SK-N-SH treated with all-trans-retinoic acid at 6 μM for 48 hours (cell line): ENCODE data around the gene LDB2.
"Not testable (repeated sequence)": the region's sequence is repeated elsewhere in the genome, so short reads cannot be mapped to it uniquely, and the experiment has no call there.

Source experiments
- ATAC-seq: fragments of 200-7000 bp; cut with Tn5 transposase; 3 replicates; pipeline ENCODE4 v1.9.1; 2020; ENCODE audit warnings: mild to moderate bottlenecking, moderate library complexity
- ARNTL ChIP-seq: fragments of 450-650 bp; formaldehyde crosslinking; IDR thresholded peaks from 2 replicates; pipeline ENCODE4 v1.5.0; 2020; ENCODE audit warnings: low read depth, mild to moderate bottlenecking, moderate library complexity, borderline replicate concordance
- BACH2 ChIP-seq: fragments of 250-450 bp; sonication (Bioruptor Pico); IDR thresholded peaks from 2 replicates; pipeline ENCODE4 v1.9.0; 2021; ENCODE audit warnings: mild to moderate bottlenecking, borderline replicate concordance
- CSDC2 ChIP-seq: fragments of 250-450 bp; sonication (Bioruptor Pico); IDR thresholded peaks from 2 replicates; pipeline ENCODE4 v1.5.0; 2020; ENCODE audit warnings: mild to moderate bottlenecking, moderate library complexity
- CSRNP3 ChIP-seq: fragments of 250-450 bp; sonication (Bioruptor Pico); IDR thresholded peaks from 2 replicates; pipeline ENCODE4 v1.5.1; 2021; ENCODE audit warnings: mild to moderate bottlenecking, moderate library complexity
- ESRRG ChIP-seq: fragments of 250-450 bp; sonication (Bioruptor Pico); IDR thresholded peaks from 2 replicates; pipeline ENCODE4 v1.6.1; 2021; ENCODE audit warnings: mild to moderate bottlenecking
- OSR1 ChIP-seq: fragments of 250-450 bp; sonication (Bioruptor Pico); IDR thresholded peaks from 2 replicates; pipeline ENCODE4 v1.8.0; 2022; ENCODE audit warnings: moderate library complexity, mild to moderate bottlenecking, inconsistent platforms
- PATZ1 ChIP-seq: fragments of 250-450 bp; sonication (Bioruptor Pico); IDR thresholded peaks from 2 replicates; pipeline ENCODE4 v1.8.0; 2020; ENCODE audit warnings: mild to moderate bottlenecking, moderate library complexity, borderline replicate concordance
- PPARA ChIP-seq: fragments of 250-450 bp; sonication (Bioruptor Pico); IDR thresholded peaks from 2 replicates; pipeline ENCODE4 v1.5.0; 2020; ENCODE audit warnings: mild to moderate bottlenecking, borderline replicate concordance
- RARB ChIP-seq: fragments of 250-450 bp; sonication (Bioruptor Pico); IDR thresholded peaks from 2 replicates; pipeline ENCODE4 v1.8.0; 2021; ENCODE audit warnings: mild to moderate bottlenecking, moderate library complexity
- TOX ChIP-seq: fragments of 250-450 bp; sonication (Bioruptor Pico); IDR thresholded peaks from 2 replicates; pipeline ENCODE4 v1.8.0; 2021; ENCODE audit warnings: mild to moderate bottlenecking, moderate library complexity, borderline replicate concordance
- TSHZ2 ChIP-seq: fragments of 250-450 bp; sonication (Bioruptor Pico); IDR thresholded peaks from 2 replicates; pipeline ENCODE4 v1.5.0; 2020; ENCODE audit warnings: mild to moderate bottlenecking, moderate library complexity
- ZC3H10 ChIP-seq: fragments of 250-450 bp; sonication (Bioruptor Pico); IDR thresholded peaks from 2 replicates; pipeline ENCODE4 v1.5.1; 2021; ENCODE audit warnings: mild to moderate bottlenecking, moderate library complexity
- ZFP3 ChIP-seq: fragments of 250-450 bp; sonication (Bioruptor Pico); IDR thresholded peaks from 2 replicates; pipeline ENCODE4 v1.5.0; 2020; ENCODE audit warnings: mild to moderate bottlenecking, moderate library complexity
- ZFP30 ChIP-seq: fragments of 450-650 bp; formaldehyde crosslinking; IDR thresholded peaks from 2 replicates; pipeline ENCODE4 v1.5.0; 2022; ENCODE audit warnings: mild to moderate bottlenecking, moderate library complexity
- ZNF8 ChIP-seq: fragments of 450-650 bp; formaldehyde crosslinking; IDR thresholded peaks from 2 replicates; pipeline ENCODE4 v1.5.0; 2020; ENCODE audit warnings: mild to moderate bottlenecking, moderate library complexity

LDB2 gene

GRCh38 chr4:16524911-16525554 lies 373.4 kb downstream of the LDB2 start:
- no peak for TF ChIP-seq ARNTL (CRISPR knock-in tag)
- no peak for TF ChIP-seq ZFP3 (CRISPR knock-in tag)
- no peak for TF ChIP-seq CSDC2
- no peak for TF ChIP-seq TSHZ2 (CRISPR knock-in tag)
- no peak for TF ChIP-seq BACH2
- no peak for TF ChIP-seq ZC3H10 (CRISPR knock-in tag)
- no peak for ATAC-seq

- no peak for TF ChIP-seq CSDC2
- TF ChIP-seq PPARA (CRISPR knock-in tag): no peak
- TF ChIP-seq ZFP30 (CRISPR knock-in tag): no peak
- TF ChIP-seq CSRNP3 (CRISPR knock-in tag): no peak
- TF ChIP-seq OSR1 (CRISPR knock-in tag): no peak
- no peak for TF ChIP-seq PATZ1 (CRISPR knock-in tag)
- no peak for TF ChIP-seq TOX
- ATAC-seq: no peak
Observed at GRCh38 chr4:16524406-16524805, 374.0 kb downstream of the LDB2 start.

- not testable (repeated sequence) for ATAC-seq
Observed at GRCh38 chr4:16523526-16523925, 374.9 kb downstream of the LDB2 start.

GRCh38 chr4:16521156-16521915 lies 377.1 kb downstream of the LDB2 start:
- ATAC-seq: no peak

More at GRCh38 chr4:16521156-16521915, 377.1 kb downstream of the LDB2 start:
- TF ChIP-seq BACH2: no peak
- TF ChIP-seq RARB: no peak
- TF ChIP-seq TOX: no peak
- no peak for TF ChIP-seq ZFP30 (CRISPR knock-in tag)
- no peak for TF ChIP-seq TSHZ2 (CRISPR knock-in tag)
- TF ChIP-seq ZNF8 (CRISPR knock-in tag): no peak
- no peak for TF ChIP-seq ESRRG (CRISPR knock-in tag)
- no peak for TF ChIP-seq PPARA (CRISPR knock-in tag)
- TF ChIP-seq, all 23 proteins: peak for 0
